H9 (cell line): ENCODE data around the gene BATF. TPM values are rescaled to one million over a fixed set of nuclear protein-coding genes. Genes with fewer than 3 reads are reported as not detected.

Source experiments
- DNase-seq: peaks from one replicate; pipeline ENCODE4 v3.0.0-alpha.2; 2017
- H2AFZ ChIP-seq: one replicate; pipeline ENCODE4 v1.6.1; 2013; ENCODE audit warnings: mild to moderate bottlenecking, low read length, control low read depth, moderate library complexity
- H2AK5ac ChIP-seq: 2 replicates; pipeline ENCODE4 v1.6.1; 2013; ENCODE audit warnings: low read length, control low read depth, mixed read lengths; ENCODE audit not compliant: insufficient read length
- H2BK120ac ChIP-seq: one replicate; pipeline ENCODE4 v1.6.1; 2013; ENCODE audit warnings: low read depth, mild to moderate bottlenecking, low read length, control low read depth, inconsistent platforms; ENCODE audit not compliant: poor library complexity, severe bottlenecking
- H2BK12ac ChIP-seq: 2 replicates; pipeline ENCODE4 v1.6.1; 2013; ENCODE audit warnings: low read length, control low read depth, mixed read lengths, low read depth; ENCODE audit not compliant: insufficient read length
- H2BK15ac ChIP-seq: 2 replicates; pipeline ENCODE4 v1.6.1; 2013; ENCODE audit warnings: low read depth, low read length, control low read depth
- H2BK20ac ChIP-seq: one replicate; pipeline ENCODE4 v1.6.1; 2013; ENCODE audit warnings: low read depth, mild to moderate bottlenecking, low read length, control low read depth, inconsistent platforms; ENCODE audit not compliant: poor library complexity, severe bottlenecking
- H2BK5ac ChIP-seq: 2 replicates; pipeline ENCODE4 v1.6.1; 2013; ENCODE audit warnings: low read length, control low read depth, mixed read lengths; ENCODE audit not compliant: insufficient read length
- H3K14ac ChIP-seq: 2 replicates; pipeline ENCODE4 v1.6.1; 2013; ENCODE audit warnings: low read length, control low read depth; ENCODE audit not compliant: insufficient read depth
- H3K18ac ChIP-seq: 2 replicates; pipeline ENCODE4 v1.6.1; 2013; ENCODE audit warnings: low read depth, mild to moderate bottlenecking, mixed read lengths, low read length, control low read depth; ENCODE audit not compliant: insufficient read length
- H3K23ac ChIP-seq: 2 replicates; pipeline ENCODE4 v1.6.1; 2013; ENCODE audit warnings: low read length, control low read depth, mixed read lengths, low read depth; ENCODE audit not compliant: insufficient read length
- H3K23me2 ChIP-seq: 2 replicates; pipeline ENCODE4 v1.6.1; 2013; ENCODE audit warnings: low read depth, mild to moderate bottlenecking, mixed read lengths, low read length, control low read depth; ENCODE audit not compliant: insufficient read length, poor library complexity, severe bottlenecking
- H3K27ac ChIP-seq: 2 replicates; pipeline ENCODE4 v1.5.1; 2013; ENCODE audit warnings: low read length, control low read depth, mixed read lengths, low read depth; ENCODE audit not compliant: insufficient read length
- H3K27me3 ChIP-seq: 2 replicates; pipeline ENCODE4 v1.6.1; 2013; ENCODE audit warnings: low read length, control low read depth, inconsistent platforms; ENCODE audit not compliant: insufficient read depth
- H3K4ac ChIP-seq: 2 replicates; pipeline ENCODE4 v1.6.1; 2013; ENCODE audit warnings: low read depth, mild to moderate bottlenecking, control low read depth, inconsistent platforms, low read length, moderate library complexity
- H3K4me1 ChIP-seq: 2 replicates; pipeline ENCODE4 v1.6.1; 2013; ENCODE audit warnings: low read length, control low read depth, inconsistent platforms; ENCODE audit not compliant: insufficient read depth
- H3K4me2 ChIP-seq: 2 replicates; pipeline ENCODE4 v1.6.1; 2013; ENCODE audit warnings: low read length, control low read depth, mixed read lengths; ENCODE audit not compliant: insufficient read length, insufficient read depth
- H3K56ac ChIP-seq: 2 replicates; pipeline ENCODE4 v1.6.1; 2013; ENCODE audit warnings: low read depth, mild to moderate bottlenecking, mixed read lengths, low read length, control low read depth; ENCODE audit not compliant: insufficient read length
- H3K79me1 ChIP-seq: 2 replicates; pipeline ENCODE4 v1.6.1; 2013; ENCODE audit warnings: low read depth, mild to moderate bottlenecking, moderate library complexity, low read length, control low read depth, inconsistent platforms; ENCODE audit not compliant: insufficient read depth, poor library complexity, severe bottlenecking
- H3K79me2 ChIP-seq: 2 replicates; pipeline ENCODE4 v1.6.1; 2013; ENCODE audit warnings: low read length, control low read depth, inconsistent platforms; ENCODE audit not compliant: insufficient read depth
- H3K9ac ChIP-seq: 2 replicates; pipeline ENCODE4 v1.6.1; 2013; ENCODE audit warnings: low read length, control low read depth, mixed read lengths; ENCODE audit not compliant: insufficient read length; ENCODE audit errors: extremely low read depth
- H3K9me3 ChIP-seq: one replicate; pipeline ENCODE4 v1.6.1; 2013; ENCODE audit warnings: low read depth, low read length, inconsistent platforms; ENCODE audit not compliant: control insufficient read depth
- H3T11ph ChIP-seq: one replicate; pipeline ENCODE4 v1.6.1; 2013; ENCODE audit warnings: mild to moderate bottlenecking, low read length, control low read depth, inconsistent platforms
- H4K20me1 ChIP-seq: one replicate; pipeline ENCODE4 v1.6.1; 2013; ENCODE audit not compliant: control insufficient read depth, insufficient read length, insufficient read depth
- H4K5ac ChIP-seq: 2 replicates; pipeline ENCODE4 v1.6.1; 2013; ENCODE audit warnings: low read depth, mild to moderate bottlenecking, mixed read lengths, low read length, control low read depth; ENCODE audit not compliant: insufficient read length
- H4K8ac ChIP-seq: replicated peaks from 2 replicates; pipeline ENCODE4 v1.6.1; 2013; ENCODE audit warnings: low read length, control low read depth, mixed read lengths, low read depth; ENCODE audit not compliant: insufficient read length
- H4K91ac ChIP-seq: 2 replicates; pipeline ENCODE4 v1.6.1; 2013; ENCODE audit warnings: low read depth, mild to moderate bottlenecking, moderate library complexity, mixed read lengths, low read length, control low read depth; ENCODE audit not compliant: insufficient read length
- H3K27ac Mint-ChIP-seq, 3 experiments: 2 replicates in 2 of 3; 3 replicates in 1 of 3; pipeline ENCODE4 v1.8.0; 2020 to 2021; ENCODE audit warnings: mixed read lengths in 3 of 3, mild to moderate bottlenecking in 1 of 3, moderate library complexity in 1 of 3
- H3K27me3 Mint-ChIP-seq: 2 replicates; pipeline ENCODE4 v1.8.0; 2021; ENCODE audit warnings: low read depth, mild to moderate bottlenecking, moderate library complexity, mixed read lengths
- H3K36me3 Mint-ChIP-seq, 3 experiments: 2 replicates in 2 of 3; 3 replicates in 1 of 3; pipeline ENCODE4 v1.8.0; 2020 to 2021; ENCODE audit warnings: low read depth in 3 of 3, mixed read lengths in 3 of 3; ENCODE audit not compliant: insufficient read depth in 1 of 3
- H3K4me1 Mint-ChIP-seq, 2 experiments: 2 replicates each; pipeline ENCODE4 v1.8.0; 2020; ENCODE audit warnings: mixed read lengths in 2 of 2
- H3K4me3 Mint-ChIP-seq, 2 experiments: 2 replicates in 1 of 2; 3 replicates in 1 of 2; pipeline ENCODE4 v1.8.0; 2020 to 2021; ENCODE audit warnings: mild to moderate bottlenecking in 2 of 2, mixed read lengths in 2 of 2, moderate library complexity in 1 of 2
- H3K9me3 Mint-ChIP-seq, 2 experiments: 2 replicates in 1 of 2; 3 replicates in 1 of 2; pipeline ENCODE4 v1.8.0; 2020; ENCODE audit warnings: mild to moderate bottlenecking in 2 of 2, mixed read lengths in 2 of 2, moderate library complexity in 1 of 2
- CTCF ChIP-seq: fragments of 200-600 bp; sonication (generic); conservative IDR thresholded peaks from 3 replicates; pipeline ENCODE4 v1.8.0; 2021; ENCODE audit warnings: antibody characterized with exemption, mild to moderate bottlenecking
- WGBS: extraction: QIAGEN DNeasy Blood & Tissue Kit; methylation state at CpG from one replicate; pipeline ENCODE4 v1.1.7; 2013; ENCODE audit warnings: missing lambda C conversion rate, low lambda C conversion rate, mixed read lengths; ENCODE audit not compliant: insufficient read length; ENCODE audit errors: extremely low coverage; 5-methylcytosine and 5-hydroxymethylcytosine counted together
- total RNA-seq: library from RNA; stranded (reverse); gene quantifications from 2 replicates; pipeline ENCODE4 v1.2.1, GENCODE V29; 2021

The BATF gene
- total RNA-seq, 1 experiment from 2014 or later, result not detected

DNA sequence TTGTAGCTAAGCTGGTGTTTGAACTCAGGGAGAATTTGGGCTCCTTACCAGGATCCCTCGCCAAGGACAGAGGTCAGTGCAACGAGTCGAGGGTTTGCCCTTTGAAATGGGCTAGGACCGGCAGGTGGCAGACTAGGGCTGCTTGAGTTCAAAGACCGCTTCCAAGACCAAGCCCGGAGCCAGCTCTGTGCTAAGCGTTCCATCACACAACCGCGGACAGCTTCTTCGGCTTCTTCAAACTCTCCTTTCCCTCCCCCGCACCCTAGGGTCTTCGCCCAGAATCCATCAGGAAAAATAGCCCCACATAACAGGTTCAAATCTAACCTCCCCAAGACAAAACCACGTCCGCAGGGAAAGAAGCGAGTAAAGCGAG lies 55.4 kb downstream of the BATF start:
- H3K9me3 Mint-ChIP-seq, result no peaks in the 10 kb centered on the region; a peak in 1 of 5 replicates
- H3K27me3 ChIP-seq, result no peaks in the 10 kb centered on the region; the same call in 1 of the 2 replicates
- H3K27ac Mint-ChIP-seq, result peak overlapping the region; percentile 57 to 72 (median 59); a peak in 4 of 7 replicates
- no peaks in the 10 kb centered on the region for H3K36me3 Mint-ChIP-seq
- H3K27ac ChIP-seq, result no peak overlapping the region
- H3K4me1 Mint-ChIP-seq, result peaks cover 12 to 15% of the 10 kb centered on the region in 2 experiments; a peak in 3 of 4 replicates
- H3K56ac ChIP-seq, result no peak overlapping the region
- no peak overlapping the region for H2BK12ac ChIP-seq
- H3K4ac ChIP-seq, result no peak overlapping the region
- peaks cover 14% of the 10 kb centered on the region for H3K23me2 ChIP-seq
- peaks cover 6% of the 10 kb centered on the region for H3K4me1 ChIP-seq
- peak; percentile 87 for TF ChIP-seq CTCF
- H3K27me3 Mint-ChIP-seq, result peaks cover 14% of the 10 kb centered on the region
- H2BK120ac ChIP-seq, result no peak overlapping the region
- DNase-seq, result peak; percentile 92
- no peak overlapping the region for H2BK20ac ChIP-seq
- no peaks in the 10 kb centered on the region for H3K79me1 ChIP-seq
- no CpG with 5 or more reads among the region's 16 CpGs for WGBS
- H3K14ac ChIP-seq, result no peak overlapping the region
- H3K79me2 ChIP-seq, result no peaks in the 10 kb centered on the region
- no peak overlapping the region for H2BK5ac ChIP-seq
- H2AFZ ChIP-seq, result peak overlapping the region; percentile 96
- peak overlapping the region; percentile 86 for H3K4me2 ChIP-seq
- H3K4me3 Mint-ChIP-seq, result peak overlapping the region; percentile 82 to 90
- H4K8ac ChIP-seq, result no peak overlapping the region
- no peak overlapping the region for H2AK5ac ChIP-seq
- H3K23ac ChIP-seq, result no peak overlapping the region
- H3K9me3 ChIP-seq, result no peaks in the 10 kb centered on the region
- no peak overlapping the region for H4K91ac ChIP-seq
- H4K5ac ChIP-seq, result no peak overlapping the region
- no peaks in the 10 kb centered on the region for H4K20me1 ChIP-seq
- no peak overlapping the region for H3T11ph ChIP-seq
- no peak overlapping the region for H2BK15ac ChIP-seq
- H3K9ac ChIP-seq, result no peak overlapping the region
- peak overlapping the region; percentile 23 for H3K18ac ChIP-seq
